Kasumi-1 (cell line): Measurements from ENCODE around the gene ACTR1A.
"Not testable (repeated sequence)": the region's sequence is repeated elsewhere in the genome, so short reads cannot be mapped to it uniquely, and the experiment has no call there.

Source experiments
- DNase-seq, 2 experiments: peaks; one replicate each; lab custom pipeline; 2025; lab: John Stamatoyannopoulos, UW

ACTR1A gene

GRCh38 chr10:102484021-102484420 lies 18.5 kb downstream of the ACTR1A start:
- no peak for DNase-seq

- DNase-seq: no peak
Measured at GRCh38 chr10:102480396-102480795, 22.1 kb downstream of the ACTR1A start.

- no peak for DNase-seq
Measured at GRCh38 chr10:102479651-102480050, 22.9 kb downstream of the ACTR1A start.

GRCh38 chr10:102476466-102477141 lies 25.9 kb downstream of the ACTR1A start:
- no peak for DNase-seq

GRCh38 chr10:102475451-102476040 lies 27.0 kb downstream of the ACTR1A start:
- DNase-seq: no peak

GRCh38 chr10:102473445-102474331 lies 28.8 kb downstream of the ACTR1A start:
- no peak for DNase-seq

DNA sequence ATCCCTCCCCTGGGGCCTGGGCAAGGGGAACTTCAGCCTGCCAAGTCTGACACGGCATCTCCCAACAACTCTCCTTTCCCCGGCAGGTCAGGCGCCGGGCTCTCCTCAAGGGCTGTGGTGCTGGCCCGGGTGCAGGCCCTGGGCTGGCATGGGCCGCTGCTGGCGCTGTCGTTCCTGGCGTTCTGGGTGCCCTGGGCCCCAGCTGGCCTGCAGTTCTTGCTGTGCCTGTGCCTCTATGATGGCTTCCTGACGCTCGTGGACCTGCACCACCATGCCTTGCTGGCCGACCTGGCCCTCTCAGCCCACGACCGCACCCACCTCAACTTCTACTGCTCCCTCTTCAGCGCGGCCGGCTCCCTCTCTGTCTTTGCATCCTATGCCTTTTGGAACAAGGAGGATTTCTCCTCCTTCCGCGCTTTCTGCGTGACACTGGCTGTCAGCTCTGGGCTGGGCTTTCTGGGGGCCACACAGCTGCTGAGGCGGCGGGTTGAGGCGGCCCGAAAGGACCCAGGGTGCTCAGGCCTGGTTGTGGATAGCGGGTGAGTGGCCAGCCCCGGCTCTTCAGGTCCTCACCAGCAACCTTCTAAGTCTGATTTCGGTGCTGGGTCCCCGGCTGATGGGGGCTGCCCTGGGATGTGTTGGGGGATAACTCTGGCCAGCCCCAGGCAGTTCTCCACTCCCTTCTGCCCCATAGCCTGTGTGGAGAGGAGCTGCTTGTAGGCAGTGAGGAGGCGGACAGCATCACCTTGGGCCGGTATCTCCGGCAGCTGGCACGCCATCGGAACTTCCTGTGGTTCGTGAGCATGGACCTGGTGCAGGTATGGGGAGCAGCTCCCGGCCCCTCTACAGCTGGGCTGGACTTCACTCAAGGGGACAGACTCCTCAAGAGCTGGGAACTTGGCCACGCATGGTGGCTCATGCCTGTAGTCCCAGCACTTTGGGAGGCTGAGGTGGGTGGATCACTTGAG lies 31.6 kb downstream of the ACTR1A start:
- DNase-seq: no peak

DNA sequence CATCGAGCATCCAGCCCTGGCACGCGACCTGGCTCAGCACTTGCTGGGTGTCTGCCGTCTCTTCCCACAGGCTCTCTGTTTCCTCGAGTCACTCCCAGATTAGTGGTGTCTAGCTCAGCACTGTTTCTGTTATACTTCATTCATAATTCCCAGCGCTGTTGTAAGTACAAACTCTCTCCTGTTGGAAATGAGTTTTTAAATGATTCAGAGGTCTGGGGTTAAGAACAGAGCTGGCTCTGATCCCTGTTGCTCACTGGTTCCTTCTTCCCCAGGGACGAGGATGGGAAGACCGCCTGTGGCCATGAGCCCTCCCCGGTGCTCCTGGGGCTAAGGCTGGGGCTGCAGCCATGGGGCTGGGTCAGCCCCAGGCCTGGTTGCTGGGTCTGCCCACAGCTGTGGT lies 33.8 kb downstream of the ACTR1A start:
- DNase-seq: no peak

DNA sequence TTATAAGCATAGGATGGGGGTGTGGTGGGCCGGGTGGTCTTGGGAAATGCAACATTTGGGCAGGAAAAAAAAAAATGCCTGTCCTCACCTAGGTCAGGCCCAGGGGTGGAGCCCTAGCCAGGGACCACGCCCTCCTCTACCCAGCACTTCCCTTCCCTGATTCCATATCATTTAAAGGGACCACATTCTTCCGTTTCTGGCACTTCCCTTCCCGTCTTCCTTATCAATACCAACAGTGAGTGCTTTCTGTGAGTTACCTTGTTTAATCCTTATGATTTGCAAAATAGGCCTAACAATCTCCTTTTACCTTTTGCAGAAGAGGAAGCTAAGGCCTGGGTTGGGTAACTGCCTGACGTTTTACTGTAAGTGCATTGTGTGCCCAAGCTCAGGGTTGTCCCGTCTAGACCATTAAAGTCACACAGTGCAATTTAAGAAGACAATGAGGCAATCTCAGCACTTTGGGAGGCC lies 34.5 kb downstream of the ACTR1A start:
- DNase-seq: no peak

DNA sequence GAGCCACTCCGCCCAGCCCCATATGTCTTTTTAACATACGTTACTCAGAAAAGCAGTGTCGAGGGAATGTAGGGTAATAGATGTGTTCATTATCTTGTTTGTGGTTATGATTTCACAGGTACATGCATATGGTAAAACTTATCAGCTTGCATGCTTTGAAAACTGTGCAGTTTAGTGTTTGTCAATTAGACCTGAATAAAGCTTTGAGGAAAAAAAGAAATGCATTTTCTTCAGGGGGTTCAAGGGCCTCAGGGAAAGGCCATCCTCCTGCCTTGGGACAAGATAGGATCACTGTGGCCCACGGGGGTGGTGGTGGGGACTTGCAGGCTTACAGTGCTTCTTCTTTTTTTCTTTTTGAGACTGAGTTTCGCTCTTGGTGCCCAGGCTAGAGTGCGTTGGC lies 35.2 kb downstream of the ACTR1A start:
- no peak for DNase-seq

DNA sequence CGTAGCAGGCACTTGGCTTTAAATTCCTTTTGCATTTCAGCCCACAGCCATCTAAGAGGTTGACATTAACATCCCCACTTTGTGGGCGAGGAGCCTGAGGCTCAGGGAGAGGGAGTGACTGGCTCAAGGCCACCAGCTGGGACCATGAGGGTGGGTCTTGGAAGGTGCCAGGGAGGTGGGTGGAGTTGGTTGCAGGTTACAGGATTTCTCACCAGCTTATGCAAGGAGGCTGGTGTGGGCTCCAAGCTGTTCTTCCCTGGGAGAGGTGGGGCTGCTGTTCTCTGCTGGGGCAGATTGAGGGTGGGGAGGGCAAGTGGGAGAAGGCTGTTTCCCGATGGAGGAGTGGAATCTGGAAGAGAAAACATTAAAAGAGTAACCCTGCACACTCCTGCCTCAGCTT lies 37.0 kb downstream of the ACTR1A start:
- DNase-seq: no peak

DNA sequence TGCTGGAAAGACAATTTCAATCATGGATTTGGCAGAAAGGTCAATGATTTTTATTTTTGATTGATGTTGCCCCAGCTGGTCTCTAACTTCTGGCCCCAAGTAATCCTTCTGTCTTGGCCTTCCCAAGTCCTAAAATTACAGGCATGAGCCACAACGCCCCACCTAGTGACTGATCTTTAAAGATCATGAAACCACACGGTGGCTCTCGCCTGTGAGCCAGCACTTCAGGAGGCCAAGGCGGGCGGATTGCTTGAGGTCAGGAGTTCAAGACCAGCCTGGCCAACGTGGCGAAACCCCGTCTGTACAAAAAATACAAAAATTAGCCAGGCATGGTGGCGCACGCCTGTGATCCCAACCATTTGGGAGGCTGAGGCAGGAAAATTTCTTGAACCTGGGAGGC lies 38.5 kb downstream of the ACTR1A start:
- DNase-seq: no peak

GRCh38 chr10:102462512-102463054 lies 39.9 kb downstream of the ACTR1A start:
- no peak for DNase-seq

DNA sequence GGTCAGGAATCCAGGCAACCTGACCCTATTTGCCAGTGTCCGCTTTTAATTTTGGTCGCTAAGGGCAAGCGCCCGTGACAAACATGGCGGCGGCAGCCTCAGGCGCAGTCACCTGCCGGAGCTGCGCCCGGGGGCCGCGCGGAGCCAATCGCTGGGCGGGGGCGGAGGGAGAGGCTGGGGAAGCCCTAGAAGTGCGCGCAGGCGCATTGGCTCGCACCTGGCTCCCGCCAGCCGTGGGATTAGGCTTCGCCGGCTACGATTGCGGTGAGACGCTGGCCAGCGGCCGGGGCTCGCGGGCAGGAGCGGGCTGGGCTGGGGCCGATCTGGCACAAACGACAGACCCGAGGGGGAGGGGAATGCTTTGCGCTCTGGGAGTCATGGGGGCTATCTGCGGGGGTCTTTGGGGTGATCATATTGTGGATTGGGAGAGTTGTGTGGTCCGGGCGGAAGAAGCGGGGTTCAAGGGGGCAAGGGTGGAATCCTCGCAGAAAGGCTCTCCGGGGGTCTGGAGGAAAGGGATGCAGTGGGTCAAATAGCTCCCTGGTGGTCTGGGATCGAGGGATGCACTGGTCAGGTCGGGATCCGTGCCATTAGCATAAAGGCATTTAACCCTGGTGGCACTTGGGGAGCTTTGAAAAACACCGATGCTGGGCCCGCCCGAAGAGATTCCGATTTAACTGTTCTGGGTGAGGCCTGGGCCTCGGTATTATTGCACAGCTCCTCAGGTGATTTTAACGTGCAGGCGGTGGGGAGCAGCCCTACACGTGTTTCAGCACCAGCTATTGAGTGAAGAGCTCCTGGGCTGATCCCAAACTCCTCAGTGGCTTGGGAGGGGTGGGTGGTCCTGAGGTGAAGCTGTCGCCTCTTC lies 41.1 kb downstream of the ACTR1A start:
- peak; percentile 86 to 88 for DNase-seq

GRCh38 chr10:102460836-102461186 lies 41.7 kb downstream of the ACTR1A start:
- no peak for DNase-seq

GRCh38 chr10:102458656-102459055 lies 43.9 kb downstream of the ACTR1A start:
- DNase-seq: no peak

DNA sequence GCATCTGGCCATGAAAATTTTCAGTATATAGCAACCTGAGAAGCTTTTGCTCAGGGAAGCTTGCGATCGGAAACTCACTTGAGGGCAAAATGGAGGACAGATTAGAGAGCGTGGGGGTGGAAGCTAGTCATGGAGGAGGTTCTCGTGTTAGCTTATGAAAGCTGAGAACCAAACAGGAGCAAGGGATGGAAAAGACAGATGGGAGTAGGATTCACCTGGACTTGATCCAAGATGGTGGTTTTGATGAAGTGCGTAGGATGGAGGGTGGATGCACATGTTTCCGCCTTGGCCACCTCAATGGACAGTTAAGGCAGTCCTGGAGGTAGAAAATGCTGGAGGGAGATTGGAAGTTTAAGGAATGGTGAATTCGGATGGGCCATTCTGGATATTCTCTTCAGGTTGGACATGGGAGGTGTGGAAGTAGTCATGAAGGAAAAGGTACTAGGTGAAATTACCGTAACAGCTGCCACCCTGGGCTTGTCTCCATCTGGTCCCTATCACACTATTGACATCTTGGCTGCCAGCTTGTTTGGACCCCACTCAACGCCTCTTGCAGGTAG lies 44.8 kb downstream of the ACTR1A start:
- DNase-seq: no peak

- DNase-seq: no peak
Measured at GRCh38 chr10:102455893-102456471, 46.5 kb downstream of the ACTR1A start.

DNA sequence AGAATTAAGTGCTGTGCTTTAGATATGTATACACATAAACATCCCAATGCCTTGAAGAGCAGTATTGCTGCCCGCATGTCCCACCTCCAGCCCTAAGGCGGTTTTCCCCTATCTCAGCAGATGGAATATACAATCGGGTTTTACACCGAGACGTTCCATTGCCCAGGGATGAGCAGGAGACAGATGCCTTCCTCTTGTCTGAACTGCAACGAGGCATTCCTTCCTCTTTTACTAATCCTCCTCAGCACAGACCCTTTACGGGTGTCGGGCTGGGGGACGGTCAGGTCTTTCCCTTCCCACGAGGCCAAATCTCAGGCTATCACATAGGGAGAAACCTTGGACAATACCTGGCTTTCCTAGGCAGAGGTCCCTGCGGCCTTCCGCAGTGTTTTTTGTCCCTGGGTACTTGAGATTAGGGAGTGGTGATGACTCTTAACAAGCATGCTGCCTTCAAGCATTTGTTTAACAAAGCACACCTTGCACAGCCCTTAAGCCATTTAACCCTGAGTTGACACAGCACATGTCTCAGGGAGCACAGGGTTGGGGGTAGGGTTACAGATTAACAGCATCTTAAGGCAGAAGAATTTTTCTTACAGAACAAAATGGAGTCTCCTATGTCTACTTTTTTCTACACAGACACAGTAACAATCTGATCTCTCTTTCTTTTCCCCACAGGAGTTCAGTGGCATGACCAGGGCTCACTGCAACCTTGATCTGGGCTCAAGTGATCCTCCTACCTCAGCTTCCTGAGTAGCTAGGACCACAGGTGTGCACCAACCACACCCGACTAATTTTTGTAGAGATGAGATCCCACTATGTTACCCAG lies 47.6 kb downstream of the ACTR1A start:
- not testable (repeated sequence) for DNase-seq
